Activated CD4-positive, alpha-beta T cell treated with anti-CD3 and anti-CD28 coated beads, Interleukin-2, amount 10 ng/mL, durations not matched to agents 7 days and 5 days (primary cell): ENCODE data around the gene HDAC2. TPM values are rescaled to one million over a fixed set of nuclear protein-coding genes. Genes with fewer than 3 reads are reported as not detected.

Experiments used
- CTCF ChIA-PET: fragments of 350-600 bp; sonication (Branson Sonifier 250); formaldehyde crosslinking; loops from one replicate; lab custom pipeline; 2021; ENCODE audit warnings: antibody characterized with exemption; lab: Charles Lee
- POLR2A ChIA-PET: fragments of 350-600 bp; sonication (Branson Sonifier 250); formaldehyde crosslinking; loops from one replicate; lab custom pipeline; 2021; ENCODE audit warnings: antibody characterized with exemption; lab: Charles Lee
- DNase-seq: peaks from one replicate; pipeline ENCODE4 v3.0.0-alpha.2; 2020
- H3K27ac Mint-ChIP-seq: one replicate; pipeline ENCODE4 v1.8.0; 2021; ENCODE audit warnings: mild to moderate bottlenecking, moderate library complexity, mixed read lengths
- H3K27me3 Mint-ChIP-seq: one replicate; pipeline ENCODE4 v1.8.0; 2021; ENCODE audit warnings: mixed read lengths
- H3K36me3 Mint-ChIP-seq: one replicate; pipeline ENCODE4 v1.8.0; 2021; ENCODE audit warnings: low read depth, mixed read lengths
- H3K4me1 Mint-ChIP-seq: one replicate; pipeline ENCODE4 v1.8.0; 2021; ENCODE audit warnings: mixed read lengths
- H3K4me3 Mint-ChIP-seq: one replicate; pipeline ENCODE4 v1.8.0; 2021; ENCODE audit warnings: mild to moderate bottlenecking, moderate library complexity, mixed read lengths
- H3K9me3 Mint-ChIP-seq: one replicate; pipeline ENCODE4 v1.8.0; 2021; ENCODE audit warnings: mixed read lengths
- total RNA-seq, 2 experiments: library from RNA; stranded (reverse); gene quantifications; one replicate each; pipeline ENCODE4 v1.2.3, GENCODE V29; 2021

The HDAC2 gene
- total RNA-seq, 2 experiments from 2014 or later = 63.8 to 64.4 TPM

DNA sequence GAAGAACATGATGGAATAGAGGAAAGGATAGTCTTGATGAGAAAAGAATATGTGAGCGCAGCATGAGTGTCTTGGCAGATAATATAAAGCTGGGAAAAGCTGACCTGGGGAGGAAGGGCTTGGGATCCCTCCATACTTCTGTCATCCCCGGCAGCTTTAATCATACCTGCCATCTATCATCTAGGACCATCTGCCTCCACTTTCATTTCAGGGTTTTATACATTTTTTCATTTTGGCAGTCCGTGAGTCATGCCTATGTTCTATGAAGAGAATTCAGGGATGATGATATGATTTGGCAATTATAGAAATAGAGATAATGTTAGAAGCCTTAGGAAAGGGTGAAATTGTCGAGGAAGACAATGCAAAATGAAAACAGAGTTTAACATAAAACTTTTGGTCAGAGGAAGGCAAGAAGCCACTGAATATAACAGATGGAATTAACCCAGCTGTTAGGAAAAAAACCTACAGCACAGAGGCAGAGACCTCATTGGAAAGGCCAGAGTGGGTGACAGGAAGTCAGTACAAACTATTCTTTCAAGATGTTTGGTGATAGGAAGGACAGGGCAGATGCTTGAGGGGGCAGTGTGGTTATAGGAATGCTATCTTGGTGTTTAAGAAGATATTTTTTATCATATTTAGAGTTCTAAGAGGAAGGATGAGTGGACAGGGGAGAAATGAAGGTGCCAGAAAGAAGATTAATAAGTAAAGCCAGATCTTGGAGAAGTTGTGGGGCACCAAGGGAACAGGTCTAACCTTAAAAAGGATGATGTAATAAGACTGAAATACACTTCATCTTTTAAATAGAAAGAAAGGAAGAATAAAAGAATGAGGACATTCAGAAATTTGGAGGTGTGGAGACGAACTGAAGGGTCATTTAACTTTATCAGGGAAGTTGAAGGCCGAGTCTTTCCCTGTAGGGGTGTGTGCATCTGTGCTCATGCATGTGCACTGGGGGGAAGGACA lies 76.0 kb downstream of the HDAC2 start:
- DNase-seq = no peak
- Mint-ChIP-seq H3K27me3 (peaks cover 9% of the 10 kb centered on the region), H3K27ac (no peak overlapping the region), H3K36me3 (no peaks in the 10 kb centered on the region), H3K9me3 (no peaks in the 10 kb centered on the region), H3K4me1 (no peaks in the 10 kb centered on the region), H3K4me3 (no peak overlapping the region)
- CTCF ChIA-PET = interaction anchor here (0.6 kb wide), 1 partner anchor 8 kb away, joined by 3 read pairs; no protein-coding TSS in a partner anchor
- POLR2A ChIA-PET = no interaction called here

DNA sequence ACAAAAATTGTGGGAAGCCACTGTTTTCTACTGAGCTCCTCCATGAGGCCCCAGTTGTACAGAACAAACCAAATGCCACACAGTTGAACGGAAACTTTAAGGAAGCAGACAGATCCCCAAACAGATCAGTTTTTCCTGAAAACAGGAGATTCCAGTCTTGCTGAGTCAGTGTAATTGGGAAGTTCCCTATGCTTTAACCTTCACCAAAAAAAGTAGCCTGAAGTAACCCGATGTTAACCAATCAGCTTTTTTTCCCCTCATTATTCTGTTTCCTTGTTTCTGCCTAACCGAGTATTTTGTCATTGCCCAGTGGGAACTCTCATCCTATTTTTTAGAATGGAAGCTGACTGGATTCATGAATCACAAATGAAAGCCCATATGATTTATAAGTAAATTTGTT lies 77.1 kb downstream of the HDAC2 start:
- Mint-ChIP-seq H3K27me3 (peaks cover 8% of the 10 kb centered on the region), H3K4me1 (no peaks in the 10 kb centered on the region), H3K36me3 (no peaks in the 10 kb centered on the region), H3K27ac (no peak overlapping the region), H3K4me3 (no peak overlapping the region), H3K9me3 (no peaks in the 10 kb centered on the region)
- ChIA-PET CTCF (no interaction called here), POLR2A (no interaction called here)
- no peak for DNase-seq

DNA sequence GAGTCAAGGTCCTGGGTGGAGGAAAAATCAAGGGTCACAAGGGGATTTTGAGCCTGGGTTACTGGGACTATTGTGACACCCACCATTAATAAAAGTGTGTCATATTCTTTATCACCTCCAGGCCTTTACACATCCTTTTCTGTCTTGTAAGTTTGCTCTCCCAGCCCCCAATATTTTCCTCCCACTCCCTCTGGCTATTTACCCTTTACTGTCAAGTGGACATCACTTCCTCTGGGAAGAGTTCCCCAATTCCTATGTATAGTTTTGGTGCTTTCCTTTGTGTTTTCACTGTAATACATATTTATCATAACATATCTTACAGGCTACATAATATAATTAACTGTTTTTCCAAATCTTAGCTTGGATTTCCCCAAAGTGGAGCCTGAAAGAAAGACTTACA lies 77.5 kb downstream of the HDAC2 start:
- ChIA-PET POLR2A (no interaction called here), CTCF (no interaction called here)
- Mint-ChIP-seq H3K4me1 (no peaks in the 10 kb centered on the region), H3K36me3 (no peaks in the 10 kb centered on the region), H3K4me3 (no peak overlapping the region), H3K27ac (no peak overlapping the region), H3K27me3 (peaks cover 7% of the 10 kb centered on the region), H3K9me3 (no peaks in the 10 kb centered on the region)
- DNase-seq = no peak

DNA sequence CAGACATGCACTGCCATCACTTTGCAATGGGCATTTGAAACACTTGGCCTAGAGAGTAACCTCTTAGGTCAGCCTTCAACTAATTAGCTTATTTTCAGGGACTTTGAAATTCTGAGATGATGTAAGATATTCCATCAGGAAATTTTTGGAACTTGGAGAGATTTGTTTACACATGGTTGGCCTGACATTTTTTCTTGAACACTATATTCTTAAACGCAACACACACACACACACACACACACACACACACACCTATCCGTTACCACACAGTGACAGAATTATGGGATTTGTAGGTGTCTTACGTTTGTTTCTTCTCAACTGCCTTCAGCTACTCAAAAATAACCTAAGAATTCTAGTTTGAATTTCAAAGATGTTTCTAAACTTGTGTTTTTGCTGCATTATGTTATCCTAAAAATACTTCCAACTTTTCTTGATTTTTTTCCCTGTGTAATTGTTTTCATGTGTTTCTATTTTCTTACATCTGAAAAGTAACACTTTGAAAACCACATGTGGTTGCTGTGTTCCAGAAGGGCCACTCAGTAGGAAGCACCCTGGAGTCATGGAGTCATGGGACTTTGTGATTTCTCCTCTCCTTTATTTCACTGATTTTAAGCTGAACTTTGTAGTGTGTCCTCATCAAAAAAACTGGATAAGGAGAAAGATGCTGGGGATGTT lies 81.9 kb downstream of the HDAC2 start:
- Mint-ChIP-seq H3K9me3 (no peaks in the 10 kb centered on the region), H3K27ac (no peak overlapping the region), H3K4me3 (no peak overlapping the region), H3K36me3 (no peaks in the 10 kb centered on the region), H3K27me3 (peaks cover 8% of the 10 kb centered on the region), H3K4me1 (no peaks in the 10 kb centered on the region)
- no peak for DNase-seq
- ChIA-PET POLR2A (no interaction called here), CTCF (no interaction called here)

DNA sequence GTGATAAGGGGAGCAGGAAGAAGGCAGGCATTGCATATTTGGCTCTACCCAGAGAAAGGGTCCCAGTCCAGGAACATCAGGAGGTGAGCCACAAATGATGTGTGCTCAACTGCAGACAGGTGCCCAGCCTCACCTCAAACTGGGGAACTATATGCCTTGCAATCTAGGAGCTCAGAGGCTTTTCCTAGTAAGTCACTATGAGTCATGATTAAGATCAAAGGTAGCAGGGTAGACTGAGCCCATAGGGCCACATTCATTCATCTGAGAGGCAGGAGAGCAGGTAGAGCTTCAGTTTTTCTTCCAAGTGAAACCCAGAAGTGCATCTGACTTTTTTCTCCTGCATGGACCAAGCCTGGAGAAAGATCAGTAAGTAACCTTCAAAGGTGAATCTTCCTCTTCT lies 82.5 kb downstream of the HDAC2 start:
- DNase-seq = no peak
- ChIA-PET POLR2A (no interaction called here), CTCF (no interaction called here)
- Mint-ChIP-seq H3K9me3 (no peaks in the 10 kb centered on the region), H3K4me1 (no peaks in the 10 kb centered on the region), H3K27ac (no peak overlapping the region), H3K36me3 (no peaks in the 10 kb centered on the region), H3K4me3 (no peak overlapping the region), H3K27me3 (peaks cover 6% of the 10 kb centered on the region)

DNA sequence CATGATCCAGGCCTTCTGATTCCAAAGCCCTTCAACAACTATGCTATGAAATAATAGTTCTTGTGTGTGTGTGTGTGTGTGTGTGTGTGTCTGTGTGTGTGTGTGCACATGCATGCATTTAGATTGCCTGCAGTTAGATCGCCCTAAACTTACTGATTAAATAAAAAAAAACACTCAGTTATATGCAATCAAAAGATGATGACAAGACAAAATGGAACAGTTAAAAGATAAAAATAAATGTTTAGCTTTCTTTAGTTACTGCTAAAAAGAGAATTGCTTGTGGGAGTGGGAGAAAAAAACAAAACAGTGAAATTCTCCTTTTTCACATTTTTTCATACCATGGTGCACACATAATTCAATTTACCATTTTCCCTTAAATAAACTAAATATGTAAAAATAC lies 84.4 kb downstream of the HDAC2 start:
- H3K4me3 Mint-ChIP-seq = no peak overlapping the region
- H3K4me1 Mint-ChIP-seq = no peaks in the 10 kb centered on the region
- ChIA-PET CTCF (no interaction called here), POLR2A (no interaction called here)
- H3K27ac Mint-ChIP-seq = no peak overlapping the region
- peaks cover 6% of the 10 kb centered on the region for H3K27me3 Mint-ChIP-seq
- DNase-seq = no peak
- H3K36me3 Mint-ChIP-seq = no peaks in the 10 kb centered on the region
- H3K9me3 Mint-ChIP-seq = no peaks in the 10 kb centered on the region

DNA sequence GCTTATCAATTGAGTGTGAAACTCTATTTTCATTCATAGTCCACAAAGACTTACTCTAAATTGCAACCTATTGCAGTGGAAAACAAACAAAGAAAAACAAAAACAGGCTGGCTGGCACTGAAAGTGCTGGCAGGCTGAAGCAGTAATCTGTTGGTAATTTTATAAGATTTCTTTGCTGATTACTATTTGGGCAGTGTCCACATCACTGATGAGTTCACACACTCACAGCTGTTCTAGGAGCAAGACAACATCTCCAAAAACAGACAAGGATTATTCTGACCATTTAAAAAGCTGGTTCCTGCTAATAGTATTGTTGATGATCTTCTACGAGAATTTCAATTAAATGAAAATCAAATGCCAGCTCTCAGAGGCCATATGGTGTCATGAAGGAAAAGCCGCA lies 86.9 kb downstream of the HDAC2 start:
- H3K27ac Mint-ChIP-seq = no peak overlapping the region
- no peaks in the 10 kb centered on the region for H3K36me3 Mint-ChIP-seq
- no peaks in the 10 kb centered on the region for H3K9me3 Mint-ChIP-seq
- POLR2A ChIA-PET = no interaction called here
- CTCF ChIA-PET = no interaction called here
- DNase-seq = no peak
- no peaks in the 10 kb centered on the region for H3K4me1 Mint-ChIP-seq
- no peak overlapping the region for H3K4me3 Mint-ChIP-seq
- H3K27me3 Mint-ChIP-seq = peaks cover 18% of the 10 kb centered on the region

Other genes starting within 250 kb of the HDAC2 start
- under 1 TPM in 1 of 2 experiments, not detected in 1; 0.04 TPM for gene MARCKS, start 113.8 kb downstream of the HDAC2 start, total RNA-seq